Parathyroid adenoma (tissue), 2 donors: ENCODE measurements around the gene HPCAL4.

ENCODE experiments used
- H2AFZ ChIP-seq: fragments of 300-600 bp; sonication (generic); one replicate; pipeline ENCODE4 v1.7.0; 2017; ENCODE audit warnings: antibody characterized with exemption, mild to moderate bottlenecking
- H3K27ac ChIP-seq: fragments of 300-600 bp; sonication (generic); one replicate; pipeline ENCODE4 v1.7.0; 2017
- H3K27me3 ChIP-seq: fragments of 300-600 bp; sonication (generic); one replicate; pipeline ENCODE4 v1.7.0; 2017; ENCODE audit warnings: low read length; ENCODE audit not compliant: control insufficient read depth, insufficient read depth
- H3K36me3 ChIP-seq: fragments of 300-600 bp; sonication (generic); one replicate; pipeline ENCODE4 v1.7.0; 2017; ENCODE audit warnings: low read length; ENCODE audit not compliant: control insufficient read depth, insufficient read depth
- H3K4me1 ChIP-seq: fragments of 300-600 bp; sonication (generic); one replicate; pipeline ENCODE4 v1.7.0; 2017; ENCODE audit warnings: control low read depth
- H3K4me2 ChIP-seq: fragments of 300-600 bp; sonication (generic); one replicate; pipeline ENCODE4 v1.7.0; 2017; ENCODE audit warnings: low read length
- H3K4me3 ChIP-seq: fragments of 300-600 bp; sonication (generic); one replicate; pipeline ENCODE4 v1.7.0; 2017; ENCODE audit warnings: low read depth, low read length
- H3K79me2 ChIP-seq: fragments of 300-600 bp; sonication (generic); one replicate; pipeline ENCODE4 v1.7.0; 2017; ENCODE audit warnings: control low read depth
- H3K9ac ChIP-seq: fragments of 300-600 bp; sonication (generic); one replicate; pipeline ENCODE4 v1.7.0; 2017; ENCODE audit warnings: mild to moderate bottlenecking
- H3K9me3 ChIP-seq: fragments of 300-600 bp; sonication (generic); one replicate; pipeline ENCODE4 v1.7.0; 2017; ENCODE audit warnings: low read length; ENCODE audit not compliant: control insufficient read depth
- CTCF ChIP-seq: fragments of 300-600 bp; sonication (generic); IDR thresholded peaks from one replicate; pipeline ENCODE4 v1.7.0; 2017; ENCODE audit warnings: antibody characterized with exemption, mild to moderate bottlenecking
- donor health status: primary hyperparathyroidism.

Gene HPCAL4

DNA sequence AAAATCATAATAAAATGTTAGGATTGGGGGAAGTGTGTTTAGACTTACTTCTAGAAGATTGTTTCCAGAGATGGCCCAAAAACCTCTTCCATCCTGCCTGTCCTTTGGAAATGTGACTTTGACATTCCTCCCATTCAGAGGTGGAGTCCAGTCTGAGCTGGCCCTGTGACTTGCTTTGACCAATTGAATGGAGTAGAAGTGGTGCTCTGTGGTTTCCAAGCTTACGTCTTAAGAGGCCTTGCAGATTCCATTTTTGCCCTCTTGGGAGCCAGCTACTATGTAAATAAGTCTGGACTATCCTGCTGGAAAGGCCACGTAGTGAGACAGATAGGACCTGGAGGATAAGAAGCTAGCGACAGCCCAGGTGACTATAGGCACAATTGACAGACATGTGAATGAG, 18.0 kb downstream of the HPCAL4 start:
- no peaks in the 10 kb centered on the region for H3K4me1 ChIP-seq
- H3K79me2 ChIP-seq: no peaks in the 10 kb centered on the region
- no peaks in the 10 kb centered on the region for H3K9me3 ChIP-seq
- H3K9ac ChIP-seq: no peak overlapping the region
- H3K27me3 ChIP-seq: no peaks in the 10 kb centered on the region
- H3K27ac ChIP-seq: no peak overlapping the region
- no peaks in the 10 kb centered on the region for H3K36me3 ChIP-seq
- TF ChIP-seq CTCF: no peak
- H3K4me2 ChIP-seq: no peak overlapping the region
- no peak overlapping the region for H2AFZ ChIP-seq
- no peak overlapping the region for H3K4me3 ChIP-seq

GRCh38 chr1:39672551-39672947, 18.7 kb downstream of the HPCAL4 start:
- H3K9ac ChIP-seq: no peak overlapping the region
- H2AFZ ChIP-seq: no peak overlapping the region
- no peak for TF ChIP-seq CTCF
- no peaks in the 10 kb centered on the region for H3K79me2 ChIP-seq
- no peaks in the 10 kb centered on the region for H3K4me1 ChIP-seq
- no peaks in the 10 kb centered on the region for H3K9me3 ChIP-seq
- H3K27me3 ChIP-seq: no peaks in the 10 kb centered on the region
- H3K36me3 ChIP-seq: no peaks in the 10 kb centered on the region
- H3K4me2 ChIP-seq: no peak overlapping the region
- no peak overlapping the region for H3K4me3 ChIP-seq
- H3K27ac ChIP-seq: no peak overlapping the region

DNA sequence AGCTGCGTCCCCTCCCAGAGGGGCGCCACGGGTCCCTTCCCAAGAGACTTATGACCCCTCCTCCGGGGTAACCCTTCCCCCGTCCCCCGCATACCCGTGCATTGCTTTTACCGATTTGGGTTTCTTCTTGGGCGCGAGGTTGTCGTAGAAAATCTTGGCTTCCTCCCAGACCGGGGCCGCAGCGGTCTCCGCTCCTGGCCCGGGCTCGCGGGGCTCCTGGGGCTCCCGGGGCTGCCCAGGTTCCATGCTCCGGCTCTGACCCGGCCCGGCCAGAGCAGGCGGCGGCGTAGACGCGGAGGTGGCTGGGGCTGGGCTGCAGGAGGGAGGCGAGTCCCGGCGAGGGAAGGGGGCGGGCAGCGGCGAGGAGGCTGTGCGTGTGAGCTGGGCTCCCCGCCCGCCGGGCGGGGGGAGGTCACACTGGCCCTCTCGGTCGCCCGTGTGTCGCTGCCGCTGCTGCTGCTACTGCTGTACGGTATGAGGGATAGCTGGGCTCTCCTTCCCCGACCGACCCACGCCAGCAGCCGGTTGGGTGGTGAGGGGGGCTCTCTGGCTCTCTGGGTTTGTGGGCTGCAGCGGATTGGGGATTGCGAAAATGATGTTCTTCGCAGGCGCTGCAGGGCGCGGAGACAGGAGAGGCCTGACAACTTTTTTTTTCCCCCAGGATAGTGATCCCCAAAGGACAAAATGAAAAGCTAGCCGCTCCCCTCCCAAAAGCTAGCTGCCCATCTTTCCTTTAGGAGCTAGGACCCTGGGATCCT, 19.3 kb downstream of the HPCAL4 start, which contains the start of gene NT5C1A:
Gene NT5C1A (minus strand): TSS at position 315 of the 758 bp plus-strand sequence. CDS start 69 bp downstream, at position 246.
- Histone ChIP-seq H3K27ac (no peak within 1 kb of the TSS), H3K9me3 (no peaks in the 10 kb centered on the region), H3K4me3 (peak within 1 kb of the TSS; percentile 43), H3K36me3 (no peaks in the 10 kb centered on the region), H3K4me2 (peak within 1 kb of the TSS; percentile 55), H2AFZ (peak within 1 kb of the TSS; percentile 42), H3K79me2 (no peaks in the 10 kb centered on the region), H3K9ac (no peak within 1 kb of the TSS), H3K4me1 (no peaks in the 10 kb centered on the region), H3K27me3 (no peaks in the 10 kb centered on the region)
- no peak for TF ChIP-seq CTCF

GRCh38 chr1:39671433-39671792, 19.8 kb downstream of the HPCAL4 start:
- H3K9me3 ChIP-seq: no peaks in the 10 kb centered on the region
- H3K9ac ChIP-seq: no peak overlapping the region
- H3K4me2 ChIP-seq: peak overlapping the region; percentile 55
- H3K4me3 ChIP-seq: peak overlapping the region; percentile 43
- TF ChIP-seq CTCF: no peak
- peak overlapping the region; percentile 42 for H2AFZ ChIP-seq
- H3K4me1 ChIP-seq: no peaks in the 10 kb centered on the region
- no peaks in the 10 kb centered on the region for H3K27me3 ChIP-seq
- H3K36me3 ChIP-seq: no peaks in the 10 kb centered on the region
- H3K79me2 ChIP-seq: no peaks in the 10 kb centered on the region
- H3K27ac ChIP-seq: no peak overlapping the region

DNA sequence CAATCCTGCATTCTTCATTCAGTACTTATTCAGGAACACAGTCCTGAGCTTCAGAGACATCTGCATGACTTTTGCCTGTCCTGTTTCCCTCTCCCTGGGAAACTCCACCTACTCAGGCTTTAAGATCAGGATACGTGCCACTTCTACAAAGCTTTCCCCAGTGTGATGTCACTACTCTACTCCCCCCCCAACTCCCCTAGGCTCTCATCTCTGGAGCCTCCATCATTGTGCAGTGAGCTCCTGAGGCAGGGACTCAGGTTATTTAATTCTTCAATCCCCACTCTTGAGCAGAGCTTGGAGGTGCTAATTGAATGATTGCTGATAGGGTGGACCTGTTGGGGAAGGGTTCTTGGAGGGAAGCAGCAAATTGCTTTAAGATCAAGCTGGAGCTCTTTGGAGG, 20.5 kb downstream of the HPCAL4 start:
- Histone ChIP-seq H3K27me3 (no peaks in the 10 kb centered on the region), H3K36me3 (no peaks in the 10 kb centered on the region), H3K9ac (no peak overlapping the region), H3K4me3 (no peak overlapping the region), H3K9me3 (no peaks in the 10 kb centered on the region), H3K4me2 (no peak overlapping the region), H2AFZ (no peak overlapping the region), H3K4me1 (no peaks in the 10 kb centered on the region), H3K27ac (no peak overlapping the region), H3K79me2 (no peaks in the 10 kb centered on the region)
- TF ChIP-seq CTCF: no peak
